Activated CD4-positive, alpha-beta T cell treated with anti-CD3 and anti-CD28 coated beads for 24 hours (primary cell): ENCODE measurements around the gene DOCK3.
"Not testable (repeated sequence)": the region's sequence is repeated elsewhere in the genome, so short reads cannot be mapped to it uniquely, and the experiment has no call there.

Source experiments
- DNase-seq, 2 donors: peaks; one replicate each; pipeline ENCODE4 v3.0.0-alpha.2; 2020; ENCODE audit warnings: low read depth in 2 of 2

The DOCK3 gene

GRCh38 chr3:50883755-50884154, 209.0 kb downstream of the DOCK3 start:
- no peak for DNase-seq

- no peak for DNase-seq
These were observed 210.5 kb downstream of the DOCK3 start for GRCh38 chr3:50885070-50885850.

GRCh38 chr3:50890688-50891344, 216.1 kb downstream of the DOCK3 start:
- DNase-seq = no peak

DNA sequence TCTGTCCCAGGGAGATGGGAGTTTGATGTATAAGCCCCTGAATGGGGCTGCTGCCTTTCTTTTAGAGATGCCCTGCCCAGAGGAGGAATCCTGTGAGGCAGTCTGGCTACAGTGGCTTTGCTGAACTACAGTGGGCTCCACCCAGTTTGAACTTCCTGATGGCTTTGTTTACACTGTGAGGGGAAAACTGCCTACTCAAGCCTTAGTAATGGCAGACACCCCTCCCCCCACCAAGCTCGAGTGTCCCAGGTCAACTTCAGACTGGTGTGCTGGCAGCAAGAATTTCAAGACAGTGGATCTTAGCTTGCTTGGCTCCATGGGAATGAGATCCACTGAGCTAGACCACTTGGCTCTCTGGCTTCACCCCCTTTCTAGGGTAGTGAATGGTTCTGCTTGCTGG, 226.4 kb downstream of the DOCK3 start:
- not testable (repeated sequence) for DNase-seq

DNA sequence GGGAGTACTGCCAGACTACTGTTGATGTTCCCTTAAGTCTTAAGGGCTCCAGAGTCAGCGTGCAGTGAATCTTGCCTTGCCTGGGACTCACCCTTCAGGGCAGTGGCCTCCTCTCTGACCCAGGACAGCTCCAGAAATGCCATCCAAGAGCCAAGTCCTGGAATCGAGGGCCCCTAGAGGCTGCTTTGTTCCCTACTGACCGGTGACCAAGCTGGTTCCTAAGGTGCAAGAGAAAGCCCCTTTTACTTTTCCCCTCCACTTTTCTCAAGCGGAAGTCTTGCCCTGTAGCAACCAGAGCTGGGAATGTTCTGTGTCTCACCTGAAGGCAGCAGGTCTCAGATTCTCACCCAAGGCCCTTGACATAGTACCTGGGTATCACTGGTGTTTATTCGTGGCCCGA, 238.0 kb downstream of the DOCK3 start:
- no peak for DNase-seq

DNA sequence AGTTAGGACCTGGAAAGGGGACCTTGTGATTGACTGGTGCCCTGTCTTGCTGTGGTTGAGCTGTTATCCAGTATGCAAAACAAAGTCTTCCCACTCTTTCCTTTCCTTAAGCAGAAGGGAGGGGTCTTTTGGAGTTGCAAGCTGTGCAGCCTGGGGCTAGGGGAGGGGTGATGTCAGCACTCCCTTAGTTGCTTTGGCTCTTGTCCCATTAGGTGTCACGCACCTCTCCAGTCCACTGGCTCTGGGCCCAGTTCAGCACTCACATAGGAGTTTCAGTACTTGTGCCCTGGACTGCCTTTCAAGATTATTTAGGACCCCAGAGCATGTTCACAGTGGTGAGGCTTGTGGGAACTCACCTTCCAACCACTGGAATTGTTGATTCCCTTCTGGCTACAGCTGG, 238.5 kb downstream of the DOCK3 start:
- DNase-seq = no peak

DNA sequence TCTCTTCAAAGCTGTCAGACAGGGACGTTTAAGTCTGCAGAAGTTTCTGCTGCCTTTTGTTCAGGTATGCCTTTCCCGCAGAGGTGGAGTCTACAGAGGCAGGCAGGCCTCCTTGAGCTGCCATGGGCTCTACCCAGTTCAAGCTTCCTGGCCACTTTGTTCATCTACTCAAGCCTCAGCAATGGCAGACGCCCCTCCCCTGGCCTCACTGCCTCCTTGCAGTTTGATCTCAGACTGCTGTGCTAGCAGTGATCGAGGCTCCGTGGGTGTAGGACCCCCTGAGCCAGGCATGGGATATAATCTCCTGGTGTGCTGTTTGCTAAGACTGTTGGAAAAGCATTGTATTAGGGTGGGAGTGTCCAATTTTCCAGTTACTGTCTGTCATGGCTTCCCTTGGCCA, 247.3 kb downstream of the DOCK3 start:
- not testable (repeated sequence) for DNase-seq

- no peak for DNase-seq
These were observed 249.2 kb downstream of the DOCK3 start for GRCh38 chr3:50923955-50924354.

GRCh38 chr3:50924638-50925037, 249.9 kb downstream of the DOCK3 start:
- DNase-seq = no peak

GRCh38 chr3:50926868-50927267, 252.1 kb downstream of the DOCK3 start:
- DNase-seq = no peak

DNA sequence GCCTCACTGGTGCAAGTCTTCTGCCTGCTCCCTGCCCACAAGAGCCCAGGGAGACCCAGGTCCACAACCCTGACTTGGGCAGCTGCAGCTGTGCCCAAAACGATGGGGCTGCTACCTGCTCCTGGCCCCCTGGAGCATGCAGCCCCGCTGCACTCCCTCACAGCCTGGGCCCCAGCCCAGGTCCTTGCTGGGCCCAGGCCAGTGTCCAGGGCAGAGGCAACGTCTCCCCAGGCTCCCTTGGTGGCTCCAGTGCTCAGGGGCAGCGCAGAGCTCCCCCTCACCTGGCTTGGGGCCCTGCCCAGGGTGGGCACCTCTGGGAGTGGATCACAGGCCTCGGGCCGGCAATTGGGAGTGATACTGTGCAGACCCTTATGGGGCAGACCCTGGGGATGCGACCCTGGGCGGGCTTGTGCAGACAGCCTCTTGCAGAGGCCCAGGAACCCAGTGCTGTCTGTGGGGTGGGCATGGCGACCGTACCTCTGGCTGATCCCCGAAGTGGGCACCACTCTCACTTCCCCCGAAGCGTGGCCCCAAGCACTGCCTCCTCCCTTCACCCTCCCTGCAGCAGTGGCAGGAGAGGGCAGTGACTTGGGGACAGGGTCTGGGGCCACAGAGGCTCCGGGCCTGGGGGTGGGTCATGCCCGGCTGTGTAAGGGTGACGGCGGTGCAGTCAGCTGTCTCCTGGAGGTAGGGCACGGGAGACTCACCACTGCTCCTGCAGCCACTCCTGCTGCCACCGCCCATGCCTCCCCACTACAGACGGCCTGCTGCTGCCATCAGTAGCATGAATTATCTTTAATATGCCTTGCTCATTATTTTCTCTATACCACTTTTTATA, 255.9 kb downstream of the DOCK3 start:
- DNase-seq = no peak

DNA sequence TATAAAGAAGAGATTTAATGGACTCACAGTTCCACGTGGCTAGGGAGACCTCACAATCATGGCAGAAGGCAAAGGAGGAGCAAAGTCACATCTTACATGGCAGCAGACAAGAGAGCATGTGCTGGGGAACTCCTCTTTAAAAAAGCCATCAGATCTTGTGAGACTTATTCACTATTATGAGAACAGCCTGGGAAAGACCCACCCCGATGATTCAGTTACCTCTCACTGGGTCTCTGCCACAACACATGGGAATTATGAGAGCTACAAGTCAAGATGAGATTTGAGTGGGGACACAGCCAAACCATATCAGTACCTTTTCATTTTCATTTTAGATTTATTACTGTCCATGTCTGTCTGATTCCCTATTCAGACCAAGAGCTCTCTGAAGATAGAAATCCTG, 258.2 kb downstream of the DOCK3 start:
- DNase-seq = not testable (repeated sequence)

DNA sequence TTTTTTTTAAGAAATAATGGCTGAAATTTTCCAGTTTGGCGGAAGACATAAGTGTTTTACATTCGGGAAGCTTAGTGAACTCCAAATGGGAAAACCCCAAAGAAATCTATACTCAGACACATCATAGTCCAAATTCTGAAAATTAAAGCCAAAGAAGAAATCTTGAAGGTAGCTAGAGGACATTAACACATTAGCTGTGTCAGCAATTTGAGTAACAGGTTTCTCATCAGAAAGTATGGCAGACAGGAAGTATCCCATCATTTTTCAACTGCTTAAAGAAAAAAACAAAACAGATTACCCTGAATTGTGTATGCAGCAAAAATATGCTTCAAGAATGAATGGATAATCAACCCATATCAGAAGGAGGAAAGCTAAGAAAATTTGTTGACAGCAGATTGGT, 261.7 kb downstream of the DOCK3 start:
- no peak for DNase-seq

DNA sequence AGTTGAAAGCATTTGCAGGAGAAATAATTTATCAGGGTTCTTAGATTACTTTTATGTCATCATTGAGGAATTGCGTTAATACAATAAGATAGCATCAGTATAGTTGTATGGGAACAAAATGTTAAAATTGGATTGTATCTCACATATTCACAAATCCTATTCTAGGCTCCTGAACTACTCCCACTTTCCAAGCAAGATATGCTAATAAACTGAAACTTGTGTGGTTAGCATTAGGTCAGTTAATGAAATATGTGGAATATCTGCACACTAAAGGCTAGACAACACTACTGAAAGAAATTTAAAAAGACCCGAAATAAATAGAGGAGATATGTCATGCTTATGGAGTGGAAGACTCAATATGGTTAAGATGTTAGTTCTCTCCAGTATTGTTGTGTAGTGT, 272.7 kb downstream of the DOCK3 start:
- no peak for DNase-seq

- no peak for DNase-seq
These were observed 275.9 kb downstream of the DOCK3 start for GRCh38 chr3:50950591-50950990.

GRCh38 chr3:50953825-50954414, 279.2 kb downstream of the DOCK3 start:
- no peak for DNase-seq

- no peak for DNase-seq
These were observed 286.7 kb downstream of the DOCK3 start for GRCh38 chr3:50961386-50961785.

GRCh38 chr3:50971487-50971924, 296.8 kb downstream of the DOCK3 start:
- peak in 1 of 2 donors; percentile 38 for DNase-seq

DNA sequence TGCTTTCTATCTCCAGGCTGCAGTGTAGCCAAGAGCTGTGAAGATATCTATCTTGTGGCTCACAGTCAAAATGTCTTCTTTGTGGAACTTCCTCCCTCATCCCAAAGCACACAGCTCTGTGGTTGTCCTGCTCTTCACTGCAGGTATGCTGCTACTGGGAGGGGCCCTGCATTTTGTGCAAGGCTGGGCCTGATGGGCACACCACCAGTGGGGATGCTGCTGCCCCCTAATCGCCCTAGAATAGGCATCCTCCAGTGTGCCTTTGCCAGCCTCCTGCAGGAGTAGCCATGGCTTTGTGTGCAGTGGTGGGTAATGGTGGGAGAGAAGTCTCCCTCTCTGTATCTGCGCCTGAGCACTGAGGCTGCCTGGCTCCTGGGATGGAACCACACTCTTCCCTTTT, 297.3 kb downstream of the DOCK3 start:
- no peak for DNase-seq

DNA sequence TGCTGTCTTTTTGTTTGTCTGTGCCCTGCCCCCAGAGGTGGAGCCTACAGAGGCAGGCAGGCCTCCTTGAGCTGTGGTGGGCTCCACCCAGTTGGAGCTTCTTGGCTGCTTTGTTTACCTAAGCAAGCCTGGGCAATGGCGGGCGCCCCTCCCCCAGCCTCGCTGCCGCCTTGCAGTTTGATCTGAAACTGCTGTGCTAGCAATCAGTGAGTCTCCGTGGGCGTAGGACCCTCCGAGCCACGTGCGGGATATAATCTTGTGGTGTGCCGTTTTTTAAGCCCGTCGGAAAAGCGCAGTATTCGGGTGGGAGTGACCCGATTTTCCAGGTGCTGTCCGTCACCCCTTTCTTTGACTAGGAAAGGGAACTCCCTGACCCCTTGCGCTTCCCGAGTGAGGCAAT, 303.9 kb downstream of the DOCK3 start:
- DNase-seq = not testable (repeated sequence)

DNA sequence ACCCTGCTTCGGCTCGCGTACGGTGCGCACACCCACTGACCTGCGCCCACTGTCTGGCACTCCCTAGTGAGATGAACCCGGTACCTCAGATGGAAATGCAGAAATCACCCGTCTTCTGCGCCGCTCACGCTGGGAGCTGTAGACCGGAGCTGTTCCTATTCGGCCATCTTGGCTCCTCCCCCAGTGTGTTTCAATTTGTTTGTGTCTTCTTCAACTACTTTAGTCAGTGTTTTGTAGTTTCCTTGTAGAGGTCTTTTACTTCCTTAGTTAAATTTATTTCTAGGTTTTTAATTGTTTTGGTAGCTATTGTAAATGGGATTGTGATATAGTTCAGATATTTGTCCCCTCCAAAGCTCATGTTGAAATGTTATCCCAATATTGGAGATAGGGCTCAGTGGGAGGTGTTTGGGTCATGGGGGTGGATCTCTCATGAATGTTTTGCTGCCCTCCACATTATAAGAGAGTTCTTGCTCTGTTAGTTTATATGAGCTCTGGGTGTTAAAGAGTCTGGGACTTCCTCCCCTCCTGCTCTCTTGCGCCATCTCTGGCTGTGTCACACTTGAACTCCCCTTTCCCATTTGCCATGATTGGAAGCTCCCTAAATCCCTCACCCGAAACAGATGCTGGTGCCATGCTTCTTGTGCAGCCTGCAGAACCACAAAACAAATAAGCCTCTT, 304.4 kb downstream of the DOCK3 start:
- no peak for DNase-seq
